DOHH2 (cell line): ENCODE data around the gene IP6K1.

Source experiments
- H3F3A ChIP-seq: fragments of 200-600 bp; sonication (generic), shearing (Covaris generic); 2 replicates; pipeline ENCODE4 v1.6.0; 2016; ENCODE audit warnings: antibody characterized with exemption, mild to moderate bottlenecking; ENCODE audit not compliant: control insufficient read depth, insufficient read depth
- H3K27ac ChIP-seq: fragments of 200-600 bp; sonication (generic); 2 replicates; pipeline ENCODE4 v1.5.1; 2014; ENCODE audit warnings: low read depth, mild to moderate bottlenecking, low read length, moderate library complexity
- H3K27me3 ChIP-seq: fragments of 200-600 bp; sonication (generic); 2 replicates; pipeline ENCODE4 v1.6.1; 2014; ENCODE audit warnings: mild to moderate bottlenecking, low read length, mixed read lengths; ENCODE audit not compliant: control insufficient read depth
- H3K36me3 ChIP-seq: fragments of 200-600 bp; sonication (generic); 2 replicates; pipeline ENCODE4 v1.6.1; 2014; ENCODE audit warnings: mild to moderate bottlenecking, low read length, moderate library complexity, mixed read lengths; ENCODE audit not compliant: control insufficient read depth
- H3K4me1 ChIP-seq: fragments of 200-600 bp; sonication (generic); 2 replicates; pipeline ENCODE4 v1.6.1; 2014; ENCODE audit warnings: mild to moderate bottlenecking, low read length, mixed read lengths; ENCODE audit not compliant: control insufficient read depth
- H3K4me2 ChIP-seq: fragments of 200-600 bp; sonication (generic); 2 replicates; pipeline ENCODE4 v1.6.0; 2014; ENCODE audit warnings: mild to moderate bottlenecking, low read length, moderate library complexity
- H3K4me3 ChIP-seq: fragments of 200-600 bp; sonication (generic); 2 replicates; pipeline ENCODE4 v1.5.1; 2014; ENCODE audit warnings: mild to moderate bottlenecking, low read length, mixed read lengths
- H3K79me2 ChIP-seq: fragments of 200-600 bp; sonication (generic); 2 replicates; pipeline ENCODE4 v1.6.1; 2014; ENCODE audit warnings: mild to moderate bottlenecking, low read length, mixed read lengths; ENCODE audit not compliant: control insufficient read depth
- H3K9me2 ChIP-seq: fragments of 200-600 bp; sonication (generic); replicated peaks from 2 replicates; pipeline ENCODE4 v1.6.1; 2014; ENCODE audit warnings: mild to moderate bottlenecking, low read length, mixed read lengths; ENCODE audit not compliant: control insufficient read depth
- H3K9me3 ChIP-seq: fragments of 200-600 bp; sonication (generic); 2 replicates; pipeline ENCODE4 v1.6.1; 2014; ENCODE audit warnings: antibody characterized with exemption, low read length, mixed read lengths; ENCODE audit not compliant: control insufficient read depth, insufficient read depth
- H4K20me1 ChIP-seq: fragments of 200-600 bp; sonication (generic); 2 replicates; pipeline ENCODE4 v1.6.0; 2014; ENCODE audit warnings: low read depth, mild to moderate bottlenecking, antibody characterized with exemption, low read length, moderate library complexity; ENCODE audit not compliant: control insufficient read depth, insufficient read depth
- EZH2phosphoT487 ChIP-seq: fragments of 200-600 bp; sonication (generic); IDR thresholded peaks from 2 replicates; pipeline ENCODE4 v1.6.1; 2017; ENCODE audit warnings: borderline replicate concordance, mild to moderate bottlenecking, antibody characterized with exemption, low read length, moderate library complexity, mixed read lengths
- TF ChIP-seq, protein P1 (sequence below): fragments of 200-600 bp; sonication (generic); IDR thresholded peaks from one replicate; pipeline ENCODE4 v1.5.1; 2014; ENCODE audit warnings: antibody characterized with exemption, mild to moderate bottlenecking, low read depth, low read length; ENCODE audit not compliant: poor library complexity, severe bottlenecking

IP6K1 gene

DNA sequence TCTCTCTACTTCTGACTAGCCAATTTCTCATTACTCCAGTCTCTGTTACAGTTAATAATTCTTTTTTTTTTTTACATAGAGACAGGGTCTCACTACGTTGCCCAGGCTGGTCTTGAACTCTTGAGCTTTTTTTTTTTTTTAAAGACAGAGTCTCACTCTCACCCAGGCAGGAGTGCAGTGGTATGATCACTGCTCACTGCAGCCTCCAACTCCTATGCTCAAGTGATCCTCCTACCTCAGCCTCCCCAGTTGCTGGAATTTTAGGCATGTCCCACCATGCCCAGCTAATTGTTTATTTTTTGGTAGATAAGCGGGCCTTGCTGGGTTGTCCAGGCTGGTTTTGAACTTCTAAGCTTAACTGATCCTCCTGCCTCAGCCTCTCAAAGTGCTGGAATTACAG lies 13.6 kb downstream of the IP6K1 start:
- peaks cover 33% of the 10 kb centered on the region for H3K36me3 ChIP-seq
- no peaks in the 10 kb centered on the region for H3K9me3 ChIP-seq
- no peak overlapping the region for H3K4me3 ChIP-seq
- H3K4me1 ChIP-seq = peaks cover 9% of the 10 kb centered on the region
- peaks cover 6% of the 10 kb centered on the region; the same call in 1 of the 2 replicates for H4K20me1 ChIP-seq
- TF ChIP-seq EZH2phosphoT487 = no peak
- TF ChIP-seq, protein P1, sequence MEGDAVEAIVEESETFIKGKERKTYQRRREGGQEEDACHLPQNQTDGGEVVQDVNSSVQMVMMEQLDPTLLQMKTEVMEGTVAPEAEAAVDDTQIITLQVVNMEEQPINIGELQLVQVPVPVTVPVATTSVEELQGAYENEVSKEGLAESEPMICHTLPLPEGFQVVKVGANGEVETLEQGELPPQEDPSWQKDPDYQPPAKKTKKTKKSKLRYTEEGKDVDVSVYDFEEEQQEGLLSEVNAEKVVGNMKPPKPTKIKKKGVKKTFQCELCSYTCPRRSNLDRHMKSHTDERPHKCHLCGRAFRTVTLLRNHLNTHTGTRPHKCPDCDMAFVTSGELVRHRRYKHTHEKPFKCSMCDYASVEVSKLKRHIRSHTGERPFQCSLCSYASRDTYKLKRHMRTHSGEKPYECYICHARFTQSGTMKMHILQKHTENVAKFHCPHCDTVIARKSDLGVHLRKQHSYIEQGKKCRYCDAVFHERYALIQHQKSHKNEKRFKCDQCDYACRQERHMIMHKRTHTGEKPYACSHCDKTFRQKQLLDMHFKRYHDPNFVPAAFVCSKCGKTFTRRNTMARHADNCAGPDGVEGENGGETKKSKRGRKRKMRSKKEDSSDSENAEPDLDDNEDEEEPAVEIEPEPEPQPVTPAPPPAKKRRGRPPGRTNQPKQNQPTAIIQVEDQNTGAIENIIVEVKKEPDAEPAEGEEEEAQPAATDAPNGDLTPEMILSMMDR = no peak
- no peaks in the 10 kb centered on the region for H3K27me3 ChIP-seq
- no peak overlapping the region for H3K27ac ChIP-seq
- no peaks in the 10 kb centered on the region for H3F3A ChIP-seq
- no peak overlapping the region for H3K4me2 ChIP-seq
- peaks cover 90% of the 10 kb centered on the region for H3K79me2 ChIP-seq
- H3K9me2 ChIP-seq = no peaks in the 10 kb centered on the region

DNA sequence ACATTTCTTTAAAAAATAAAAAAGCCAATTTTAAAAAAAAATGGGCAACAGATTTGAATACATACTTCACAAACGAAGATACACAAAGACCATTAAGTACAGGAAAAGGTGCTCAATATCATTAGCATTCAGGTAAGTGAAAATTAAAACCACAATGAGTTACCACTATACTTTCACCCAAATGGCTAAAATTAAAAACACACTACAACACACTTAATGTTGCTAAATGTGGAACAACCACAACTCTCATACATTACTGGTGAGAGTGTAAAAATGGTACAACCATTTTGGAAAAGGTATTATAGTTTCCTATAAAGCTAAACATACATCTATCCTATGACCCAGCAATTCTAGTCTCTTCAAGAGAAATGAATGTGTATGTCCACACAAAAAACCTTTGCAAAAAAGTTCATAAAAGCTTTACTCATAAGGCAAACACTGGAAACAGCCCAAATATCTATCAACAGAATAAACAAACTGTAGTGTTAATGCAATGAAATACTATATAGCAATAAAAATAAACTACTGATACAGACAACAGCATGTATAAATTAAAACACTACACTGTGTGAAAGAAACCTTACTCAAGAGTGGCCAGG lies 14.9 kb downstream of the IP6K1 start:
- Histone ChIP-seq H3K9me2 (no peaks in the 10 kb centered on the region), H3K9me3 (no peaks in the 10 kb centered on the region), H3K27me3 (no peaks in the 10 kb centered on the region), H4K20me1 (peaks cover 6% of the 10 kb centered on the region; the same call in 1 of the 2 replicates), H3F3A (no peaks in the 10 kb centered on the region), H3K4me3 (no peak overlapping the region), H3K4me1 (peaks cover 9% of the 10 kb centered on the region), H3K27ac (no peak overlapping the region), H3K36me3 (peaks cover 28% of the 10 kb centered on the region), H3K79me2 (peaks cover 89% of the 10 kb centered on the region), H3K4me2 (no peak overlapping the region)
- TF ChIP-seq, protein P1 = no peak
- no peak for TF ChIP-seq EZH2phosphoT487

DNA sequence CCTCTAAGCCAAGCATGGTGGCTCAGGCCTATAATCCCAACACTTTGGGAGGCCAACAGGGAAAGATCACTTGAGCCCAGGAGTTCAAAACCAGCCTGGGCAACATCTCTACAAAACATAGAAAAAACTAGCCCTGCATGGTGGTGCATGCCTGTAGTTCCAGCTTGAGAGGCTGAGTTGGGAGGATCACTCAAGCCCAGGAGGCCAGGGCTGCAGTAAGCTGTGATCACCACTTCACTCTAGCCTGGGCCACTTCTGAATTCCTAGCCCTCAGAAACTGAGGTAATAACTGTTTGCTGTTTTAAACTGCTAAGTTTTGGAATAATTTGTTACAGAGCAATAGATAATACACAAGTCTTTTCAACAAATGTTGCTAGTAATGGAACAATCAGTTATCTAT lies 16.4 kb downstream of the IP6K1 start:
- Histone ChIP-seq H3K9me3 (no peaks in the 10 kb centered on the region), H3K9me2 (no peaks in the 10 kb centered on the region), H3K36me3 (peaks cover 19% of the 10 kb centered on the region), H3K4me3 (no peak overlapping the region), H3K27me3 (no peaks in the 10 kb centered on the region), H4K20me1 (peaks cover 2% of the 10 kb centered on the region; the same call in 1 of the 2 replicates), H3K4me1 (peaks cover 9% of the 10 kb centered on the region), H3F3A (no peaks in the 10 kb centered on the region), H3K79me2 (peaks cover 90% of the 10 kb centered on the region), H3K4me2 (no peak overlapping the region), H3K27ac (no peak overlapping the region)
- TF ChIP-seq EZH2phosphoT487 = no peak
- TF ChIP-seq, protein P1 = no peak
